GM23248 (cell line): Measurements from ENCODE around the gene CENPP. TPM values are rescaled to one million over a fixed set of nuclear protein-coding genes. Genes with fewer than 3 reads are reported as not detected.

Experiments used
- DNase-seq: peaks from one replicate; pipeline ENCODE4 v3.0.0-alpha.2; 2015
- H2AFZ ChIP-seq: fragments of 200-600 bp; sonication (generic); 2 replicates; pipeline ENCODE4 v1.6.1; 2016; ENCODE audit warnings: antibody characterized with exemption
- H3F3A ChIP-seq: fragments of 200-600 bp; sonication (generic); 2 replicates; pipeline ENCODE4 v1.6.1; 2016; ENCODE audit warnings: mild to moderate bottlenecking, antibody characterized with exemption, mixed run types; ENCODE audit not compliant: insufficient read depth
- H3K27ac ChIP-seq: fragments of 200-600 bp; sonication (generic); 2 replicates; pipeline ENCODE4 v1.5.1; 2016; ENCODE audit warnings: mild to moderate bottlenecking
- H3K27me3 ChIP-seq: fragments of 200-600 bp; sonication (generic); replicated peaks from 2 replicates; pipeline ENCODE4 v1.6.1; 2016; ENCODE audit warnings: mild to moderate bottlenecking; ENCODE audit not compliant: insufficient read depth
- H3K36me3 ChIP-seq: fragments of 200-600 bp; sonication (generic); 2 replicates; pipeline ENCODE4 v1.6.1; 2016; ENCODE audit warnings: low read depth, mild to moderate bottlenecking
- H3K4me1 ChIP-seq: fragments of 200-600 bp; sonication (generic); 2 replicates; pipeline ENCODE4 v1.6.1; 2016; ENCODE audit warnings: mild to moderate bottlenecking; ENCODE audit not compliant: insufficient read depth
- H3K4me2 ChIP-seq: fragments of 200-600 bp; sonication (generic); one replicate; pipeline ENCODE4 v1.6.1; 2016; ENCODE audit warnings: mild to moderate bottlenecking; ENCODE audit not compliant: unreplicated experiment
- H3K4me3 ChIP-seq: fragments of 200-600 bp; sonication (generic); 2 replicates; pipeline ENCODE4 v1.5.1; 2016; ENCODE audit warnings: mild to moderate bottlenecking
- H3K79me2 ChIP-seq: fragments of 200-600 bp; sonication (generic); 2 replicates; pipeline ENCODE4 v1.6.1; 2016; ENCODE audit warnings: mild to moderate bottlenecking; ENCODE audit not compliant: insufficient read depth
- H3K9ac ChIP-seq: fragments of 200-600 bp; sonication (generic); 2 replicates; pipeline ENCODE4 v1.6.1; 2016; ENCODE audit warnings: mild to moderate bottlenecking
- H3K9me2 ChIP-seq: fragments of 200-600 bp; sonication (generic); 2 replicates; pipeline ENCODE4 v1.6.1; 2016; ENCODE audit warnings: mixed run types, mild to moderate bottlenecking, moderate library complexity; ENCODE audit not compliant: insufficient read depth
- H3K9me3 ChIP-seq: fragments of 200-600 bp; sonication (generic); one replicate; pipeline ENCODE4 v1.6.1; 2017; ENCODE audit warnings: low read depth
- H4K20me1 ChIP-seq: fragments of 200-600 bp; sonication (generic); 2 replicates; pipeline ENCODE4 v1.6.0; 2016; ENCODE audit not compliant: insufficient read depth
- EZH2 ChIP-seq: fragments of 200-600 bp; sonication (generic); IDR thresholded peaks from 2 replicates; pipeline ENCODE4 v1.6.1; 2018; ENCODE audit warnings: antibody characterized with exemption, mild to moderate bottlenecking; ENCODE audit not compliant: insufficient read depth, poor library complexity, severe bottlenecking
- EZH2phosphoT487 ChIP-seq: fragments of 200-600 bp; sonication (generic); IDR thresholded peaks from 2 replicates; pipeline ENCODE4 v1.6.1; 2018; ENCODE audit warnings: antibody characterized with exemption, moderate library complexity, mild to moderate bottlenecking, low read depth; ENCODE audit not compliant: insufficient read depth
- WGBS, 2 experiments: methylation state at CpG; one replicate each; pipeline ENCODE4 v1.1.6; 2015 to 2017; ENCODE audit warnings: low lambda C conversion rate in 2 of 2, low coverage in 1 of 2; ENCODE audit errors: missing lambda C conversion rate in 2 of 2; 5-methylcytosine and 5-hydroxymethylcytosine counted together
- in situ Hi-C: fragments of 300-500 bp; cut with MboI; formaldehyde crosslinking; loops from 2 replicates; pipeline ENCODE4 v1.15.0; 2020
- polyA plus RNA-seq: library from polyadenylated mRNA; unstranded; fragments of >200 nt; fragmentation: Nextera tagmentation; extraction: Ambion mirVana; gene quantifications from 2 replicates; pipeline ENCODE4 v1.2.1, GENCODE V29; 2016
- total RNA-seq: library from RNA; depleted of rRNA; stranded (reverse); fragments of >200 nt; shearing (Covaris generic); gene quantifications from 2 replicates; pipeline ENCODE4 v1.2.3, GENCODE V29; 2014

Gene CENPP
- total and polyA plus RNA-seq, 2 experiments from 2014 or later, result 2.5 to 7.4 TPM

GRCh38 chr9:92324431-92324830 lies 1.3 kb upstream of the CENPP start:
- Histone ChIP-seq H3K4me1 (peaks cover 9% of the 10 kb centered on the region; the same call in 1 of the 2 replicates), H3K9ac (peak overlapping the region; percentile 98), H3K4me2 (peak overlapping the region; percentile 99), H3F3A (no peaks in the 10 kb centered on the region), H3K36me3 (peaks cover 29% of the 10 kb centered on the region), H3K27me3 (no peaks in the 10 kb centered on the region), H3K4me3 (peak overlapping the region; percentile 96), H2AFZ (peak overlapping the region; percentile 99), H3K79me2 (peaks cover 47% of the 10 kb centered on the region), H4K20me1 (no peaks in the 10 kb centered on the region), H3K27ac (peak overlapping the region; percentile 97; the same call in 1 of the 2 replicates), H3K9me2 (no peaks in the 10 kb centered on the region), H3K9me3 (no peaks in the 10 kb centered on the region)
- TF ChIP-seq EZH2 (no peak), EZH2phosphoT487 (no peak)
- DNase-seq, result no peak
- 22 to 25% methylated on average over 2 of the region's 2 CpGs for WGBS, 2 experiments
- in situ Hi-C loops, result loop anchor here (10.0 kb wide), 1 partner anchor 310 kb away; no protein-coding TSS in a partner anchor

DNA sequence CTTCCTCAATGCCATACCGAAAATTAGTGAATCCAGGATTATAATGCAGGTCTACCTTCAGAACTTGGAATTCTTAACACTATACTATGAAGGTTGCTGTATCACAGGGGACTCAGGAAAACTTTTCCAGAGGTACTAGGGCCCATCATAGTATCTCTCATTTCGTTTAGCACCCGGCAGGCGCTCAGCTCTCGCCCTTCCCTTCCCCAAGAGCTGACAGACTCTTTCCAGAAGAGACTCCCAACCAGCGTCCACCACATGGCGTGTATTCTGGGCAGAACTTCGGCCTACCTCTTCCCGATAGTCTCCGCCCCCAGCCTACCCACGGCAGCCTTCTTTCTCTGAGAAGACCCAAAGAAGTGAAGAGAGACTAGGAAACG lies 874 bp upstream of the CENPP start:
- H3K9me2 ChIP-seq, result no peaks in the 10 kb centered on the region
- no peaks in the 10 kb centered on the region for H3K9me3 ChIP-seq
- H3K9ac ChIP-seq, result peak overlapping the region; percentile 98
- WGBS, 2 experiments, result 1 to 3% methylated on average over 11 to 12 of the region's 12 CpGs
- peak overlapping the region; percentile 97 for H3K27ac ChIP-seq
- H3K4me1 ChIP-seq, result peaks cover 9% of the 10 kb centered on the region; the same call in 1 of the 2 replicates
- peaks cover 26% of the 10 kb centered on the region for H3K36me3 ChIP-seq
- H3K4me3 ChIP-seq, result peak overlapping the region; percentile 96
- in situ Hi-C loops, result loop anchor here (10.0 kb wide), 1 partner anchor 310 kb away; no protein-coding TSS in a partner anchor
- TF ChIP-seq EZH2, result no peak
- no peak for TF ChIP-seq EZH2phosphoT487
- no peaks in the 10 kb centered on the region for H3K27me3 ChIP-seq
- peak overlapping the region; percentile 99 for H3K4me2 ChIP-seq
- no peaks in the 10 kb centered on the region for H4K20me1 ChIP-seq
- H3F3A ChIP-seq, result no peaks in the 10 kb centered on the region
- peaks cover 47% of the 10 kb centered on the region for H3K79me2 ChIP-seq
- H2AFZ ChIP-seq, result peak overlapping the region; percentile 99
- peak; percentile 76 for DNase-seq

DNA sequence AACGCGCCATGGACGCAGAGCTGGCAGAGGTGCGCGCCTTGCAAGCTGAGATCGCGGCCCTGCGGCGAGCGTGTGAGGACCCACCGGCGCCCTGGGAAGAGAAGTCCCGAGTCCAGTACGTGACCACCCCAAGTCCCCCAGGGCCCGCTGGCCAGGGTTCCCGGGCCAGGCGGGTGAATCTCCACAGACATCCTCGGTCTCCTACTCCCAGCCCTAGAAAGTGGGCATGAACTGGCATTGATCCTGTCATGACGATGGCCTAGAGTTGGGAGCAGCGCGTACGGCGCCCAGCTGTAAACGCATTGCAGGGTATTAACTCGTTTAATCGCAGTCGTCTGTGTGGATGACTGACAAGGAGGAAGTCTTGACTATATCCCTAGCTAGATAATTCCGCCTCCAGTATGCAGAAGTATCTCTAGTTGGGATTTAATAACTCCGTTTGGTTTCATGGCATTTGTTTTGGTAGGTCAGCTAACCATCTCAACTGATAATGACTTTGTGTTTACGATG lies 293 bp downstream of the CENPP start:
- H3K4me1 ChIP-seq, result peaks cover 9% of the 10 kb centered on the region; the same call in 1 of the 2 replicates
- H4K20me1 ChIP-seq, result no peaks in the 10 kb centered on the region
- 2 to 3% methylated on average over 26 to 30 of the region's 30 CpGs for WGBS, 2 experiments
- no peaks in the 10 kb centered on the region for H3F3A ChIP-seq
- peaks cover 22% of the 10 kb centered on the region for H3K36me3 ChIP-seq
- H3K4me3 ChIP-seq, result peak overlapping the region; percentile 96
- peaks cover 47% of the 10 kb centered on the region for H3K79me2 ChIP-seq
- peak overlapping the region; percentile 99 for H3K4me2 ChIP-seq
- H3K27me3 ChIP-seq, result no peaks in the 10 kb centered on the region
- H2AFZ ChIP-seq, result peak overlapping the region; percentile 99
- TF ChIP-seq EZH2phosphoT487 (no peak), EZH2 (no peak)
- no peaks in the 10 kb centered on the region for H3K9me2 ChIP-seq
- H3K9me3 ChIP-seq, result no peaks in the 10 kb centered on the region
- H3K9ac ChIP-seq, result peak overlapping the region; percentile 98
- in situ Hi-C loops, result loop anchor here (10.0 kb wide), 1 partner anchor 309 kb away; no protein-coding TSS in a partner anchor
- no peak for DNase-seq
- H3K27ac ChIP-seq, result peak overlapping the region; percentile 97

GRCh38 chr9:92327283-92327850 lies 1.6 kb downstream of the CENPP start:
- in situ Hi-C loops, result loop anchor here (10.0 kb wide), 1 partner anchor 307 kb away; no protein-coding TSS in a partner anchor

More at GRCh38 chr9:92327283-92327850, 1.6 kb downstream of the CENPP start:
- H3K4me1 ChIP-seq, result peaks cover 9% of the 10 kb centered on the region; the same call in 1 of the 2 replicates
- no peaks in the 10 kb centered on the region for H3K27me3 ChIP-seq
- no peak overlapping the region for H3K27ac ChIP-seq
- H3K36me3 ChIP-seq, result peaks cover 10% of the 10 kb centered on the region
- H3K79me2 ChIP-seq, result peaks cover 39% of the 10 kb centered on the region
- H4K20me1 ChIP-seq, result no peaks in the 10 kb centered on the region
- H3K4me3 ChIP-seq, result no peak overlapping the region
- H3F3A ChIP-seq, result no peaks in the 10 kb centered on the region
- no peak overlapping the region for H3K9ac ChIP-seq
- no peaks in the 10 kb centered on the region for H3K9me2 ChIP-seq
- WGBS, 2 experiments, result 54 to 55% methylated on average over 2 of the region's 2 CpGs
- no peak for DNase-seq
- no peak overlapping the region for H3K4me2 ChIP-seq
- no peaks in the 10 kb centered on the region for H3K9me3 ChIP-seq
- no peak overlapping the region for H2AFZ ChIP-seq
- no peak for TF ChIP-seq EZH2
- no peak for TF ChIP-seq EZH2phosphoT487
